ENCODE data around the gene CACNB1. TPM values are rescaled to one million over a fixed set of nuclear protein-coding genes. Genes with fewer than 3 reads are reported as not detected.

Gene CACNB1
- total RNA-seq, 3 donors from 2014 or later: 8.3 to 9.0 (median 8.8) TPM

- H3K4me1 Mint-ChIP-seq (ENCODE audit: low read depth): peaks cover 15% of the 10 kb centered on the region
- DNase-seq (peak; percentile 57), ATAC-seq (peak; percentile 83 to 89)
- no peaks in the 10 kb centered on the region for H3K36me3 Mint-ChIP-seq (ENCODE audit: insufficient read depth)
- H3K4me3 Mint-ChIP-seq: peak overlapping the region; percentile 43
- peaks cover 28% of the 10 kb centered on the region for H3K27me3 Mint-ChIP-seq (ENCODE audit: low read depth)
- H3K9me3 Mint-ChIP-seq: no peaks in the 10 kb centered on the region
These were observed 34.4 kb upstream of the CACNB1 start for GRCh38 chr17:39231591-39232551.

- DNase-seq (no peak), ATAC-seq (no peak)
- H3K4me1 Mint-ChIP-seq (ENCODE audit: low read depth): peaks cover 15% of the 10 kb centered on the region
These were observed 33.7 kb upstream of the CACNB1 start for GRCh38 chr17:39231091-39231561.

GRCh38 chr17:39230361-39230760, 32.9 kb upstream of the CACNB1 start:
- Mint-ChIP-seq H3K9me3 (no peaks in the 10 kb centered on the region), H3K27me3 (ENCODE audit: low read depth) (peaks cover 35% of the 10 kb centered on the region), H3K4me3 (no peak overlapping the region), H3K4me1 (ENCODE audit: low read depth) (peaks cover 15% of the 10 kb centered on the region), H3K36me3 (ENCODE audit: insufficient read depth) (no peaks in the 10 kb centered on the region)
- ATAC-seq (no peak), DNase-seq (no peak)

More at GRCh38 chr17:39231091-39231561, 33.7 kb upstream of the CACNB1 start:
- Mint-ChIP-seq H3K4me3 (no peak overlapping the region), H3K36me3 (ENCODE audit: insufficient read depth) (no peaks in the 10 kb centered on the region), H3K9me3 (no peaks in the 10 kb centered on the region), H3K27me3 (ENCODE audit: low read depth) (peaks cover 31% of the 10 kb centered on the region)

- H3K27me3 Mint-ChIP-seq (ENCODE audit: low read depth): peaks cover 36% of the 10 kb centered on the region
- H3K36me3 Mint-ChIP-seq (ENCODE audit: insufficient read depth): no peaks in the 10 kb centered on the region
- H3K4me3 Mint-ChIP-seq: no peak overlapping the region
- no peaks in the 10 kb centered on the region for H3K9me3 Mint-ChIP-seq
- no peak for DNase-seq
- peaks cover 16% of the 10 kb centered on the region for H3K4me1 Mint-ChIP-seq (ENCODE audit: low read depth)
- ATAC-seq: no peak
These were observed 31.9 kb upstream of the CACNB1 start for GRCh38 chr17:39229274-39229913.

GRCh38 chr17:39227364-39227919, 30.0 kb upstream of the CACNB1 start:
- Mint-ChIP-seq H3K4me3 (no peak overlapping the region), H3K36me3 (ENCODE audit: insufficient read depth) (no peaks in the 10 kb centered on the region), H3K27me3 (ENCODE audit: low read depth) (peaks cover 52% of the 10 kb centered on the region), H3K4me1 (ENCODE audit: low read depth) (peaks cover 23% of the 10 kb centered on the region), H3K9me3 (no peaks in the 10 kb centered on the region)
- DNase-seq (no peak), ATAC-seq (no peak)

GRCh38 chr17:39225959-39226683, 28.7 kb upstream of the CACNB1 start:
- no peaks in the 10 kb centered on the region for H3K36me3 Mint-ChIP-seq (ENCODE audit: insufficient read depth)
- peak; percentile 53 for DNase-seq
- H3K9me3 Mint-ChIP-seq: no peaks in the 10 kb centered on the region
- peaks cover 45% of the 10 kb centered on the region for H3K27me3 Mint-ChIP-seq (ENCODE audit: low read depth)
- H3K4me3 Mint-ChIP-seq: peak overlapping the region; percentile 61
- peaks cover 13% of the 10 kb centered on the region for H3K4me1 Mint-ChIP-seq (ENCODE audit: low read depth)
- peak; percentile 84 to 87 for ATAC-seq

GRCh38 chr17:39225308-39225958, 28.0 kb upstream of the CACNB1 start, which contains the start of gene STAC2:
STAC2 (minus strand) TSS chr17:39225945; CDS start chr17:39225502, 443 bp downstream.
- Mint-ChIP-seq H3K4me3 (peak within 1 kb of the TSS; percentile 65), H3K4me1 (ENCODE audit: low read depth) (peaks cover 13% of the 10 kb centered on the region), H3K27me3 (ENCODE audit: low read depth) (peaks cover 45% of the 10 kb centered on the region), H3K9me3 (no peaks in the 10 kb centered on the region), H3K36me3 (ENCODE audit: insufficient read depth) (no peaks in the 10 kb centered on the region)
- DNase-seq (no peak), ATAC-seq (peak; percentile 66 to 70)

GRCh38 chr17:39224778-39225307, 27.4 kb upstream of the CACNB1 start:
- DNase-seq: no peak
- Mint-ChIP-seq H3K9me3 (no peaks in the 10 kb centered on the region), H3K36me3 (ENCODE audit: insufficient read depth) (no peaks in the 10 kb centered on the region), H3K4me1 (ENCODE audit: low read depth) (peaks cover 13% of the 10 kb centered on the region), H3K27me3 (ENCODE audit: low read depth) (peaks cover 43% of the 10 kb centered on the region), H3K4me3 (peak overlapping the region; percentile 65)
- peak; percentile 39 to 41 for ATAC-seq

- H3K36me3 Mint-ChIP-seq (ENCODE audit: insufficient read depth): no peaks in the 10 kb centered on the region
- DNase-seq (no peak), ATAC-seq (no peak)
- H3K27me3 Mint-ChIP-seq (ENCODE audit: low read depth): peaks cover 38% of the 10 kb centered on the region
- H3K9me3 Mint-ChIP-seq: no peaks in the 10 kb centered on the region
- peaks cover 13% of the 10 kb centered on the region for H3K4me1 Mint-ChIP-seq (ENCODE audit: low read depth)
- H3K4me3 Mint-ChIP-seq: peak overlapping the region; percentile 17
These were observed 26.7 kb upstream of the CACNB1 start for GRCh38 chr17:39223907-39224777.

GRCh38 chr17:39222866-39223834, 25.7 kb upstream of the CACNB1 start:
- ATAC-seq: no peak

GRCh38 chr17:39222151-39222550, 24.7 kb upstream of the CACNB1 start:
- Mint-ChIP-seq H3K27me3 (ENCODE audit: low read depth) (peaks cover 32% of the 10 kb centered on the region), H3K4me1 (ENCODE audit: low read depth) (peaks cover 13% of the 10 kb centered on the region), H3K9me3 (no peaks in the 10 kb centered on the region), H3K36me3 (ENCODE audit: insufficient read depth) (no peaks in the 10 kb centered on the region), H3K4me3 (no peak overlapping the region)
- ATAC-seq (no peak), DNase-seq (no peak)

More at GRCh38 chr17:39222866-39223834, 25.7 kb upstream of the CACNB1 start:
- no peaks in the 10 kb centered on the region for H3K36me3 Mint-ChIP-seq (ENCODE audit: insufficient read depth)
- H3K27me3 Mint-ChIP-seq (ENCODE audit: low read depth): peaks cover 38% of the 10 kb centered on the region
- no peaks in the 10 kb centered on the region for H3K9me3 Mint-ChIP-seq
- no peak for DNase-seq
- H3K4me3 Mint-ChIP-seq: no peak overlapping the region
- peaks cover 13% of the 10 kb centered on the region for H3K4me1 Mint-ChIP-seq (ENCODE audit: low read depth)

GRCh38 chr17:39221572-39221971, 24.1 kb upstream of the CACNB1 start:
- Mint-ChIP-seq H3K36me3 (ENCODE audit: insufficient read depth) (no peaks in the 10 kb centered on the region), H3K27me3 (ENCODE audit: low read depth) (peaks cover 33% of the 10 kb centered on the region), H3K4me3 (no peak overlapping the region), H3K4me1 (ENCODE audit: low read depth) (peaks cover 13% of the 10 kb centered on the region), H3K9me3 (no peaks in the 10 kb centered on the region)
- DNase-seq: no peak
- no peak for ATAC-seq
